ENCODE data around the gene CXorf38. TPM values are rescaled to one million over a fixed set of nuclear protein-coding genes. Genes with fewer than 3 reads are reported as not detected.

Gene CXorf38
- polyA plus RNA-seq, 1 donor from 2014 or later = 35.3 TPM

- Mint-ChIP-seq H3K9me3 (no peaks in the 10 kb centered on the region), H3K27me3 (no peaks in the 10 kb centered on the region), H3K4me1 (peaks cover 5 to 12% (median 8%) of the 10 kb centered on the region in 3 donors), H3K4me3 (no peak overlapping the region), H3K36me3 (peaks cover 4% of the 10 kb centered on the region), H3K27ac (peak overlapping the region in 2 of 3 donors; percentile 3 to 37)
Measured at GRCh38 chrX:40651620-40652223, 4.4 kb upstream of the CXorf38 start.

GRCh38 chrX:40646489-40647306 lies 663 bp downstream of the CXorf38 start:
- Mint-ChIP-seq H3K36me3 (peaks cover under 1% of the 10 kb centered on the region), H3K27me3 (no peaks in the 10 kb centered on the region), H3K4me1 (peaks cover 30 to 32% (median 30%) of the 10 kb centered on the region in 3 donors), H3K4me3 (peak overlapping the region; percentile 89 to 99 (median 92)), H3K27ac (peak overlapping the region; percentile 95 to 97 (median 97)), H3K9me3 (no peaks in the 10 kb centered on the region)

GRCh38 chrX:40644821-40645358 lies 2.5 kb downstream of the CXorf38 start:
- Mint-ChIP-seq H3K4me3 (peak overlapping the region; percentile 87 to 98 (median 94)), H3K4me1 (peaks cover 27 to 30% (median 29%) of the 10 kb centered on the region in 3 donors), H3K9me3 (no peaks in the 10 kb centered on the region), H3K27me3 (no peaks in the 10 kb centered on the region), H3K27ac (peak overlapping the region; percentile 88 to 98 (median 95)), H3K36me3 (no peaks in the 10 kb centered on the region)

- Mint-ChIP-seq H3K27me3 (no peaks in the 10 kb centered on the region), H3K27ac (peak overlapping the region; percentile 88 to 98 (median 95)), H3K9me3 (no peaks in the 10 kb centered on the region), H3K4me3 (peak overlapping the region; percentile 85 to 98 (median 90)), H3K4me1 (peaks cover 32 to 33% (median 32%) of the 10 kb centered on the region in 3 donors), H3K36me3 (no peaks in the 10 kb centered on the region)
Measured at GRCh38 chrX:40644176-40644575, 3.2 kb downstream of the CXorf38 start.

- Mint-ChIP-seq H3K27me3 (no peaks in the 10 kb centered on the region), H3K4me1 (peaks cover 15 to 22% (median 19%) of the 10 kb centered on the region in 3 donors), H3K4me3 (no peak overlapping the region), H3K9me3 (no peaks in the 10 kb centered on the region), H3K36me3 (peaks cover 5% of the 10 kb centered on the region), H3K27ac (no peak overlapping the region)
Measured at GRCh38 chrX:40637687-40638086, 9.7 kb downstream of the CXorf38 start.

GRCh38 chrX:40632199-40632598 lies 15.2 kb downstream of the CXorf38 start:
- Mint-ChIP-seq H3K27me3 (no peaks in the 10 kb centered on the region), H3K4me1 (peaks cover 8 to 18% (median 17%) of the 10 kb centered on the region in 3 donors), H3K9me3 (no peaks in the 10 kb centered on the region), H3K4me3 (no peak overlapping the region), H3K36me3 (peaks cover 3% of the 10 kb centered on the region), H3K27ac (no peak overlapping the region)

GRCh38 chrX:40628506-40628905 lies 18.9 kb downstream of the CXorf38 start:
- Mint-ChIP-seq H3K27ac (no peak overlapping the region), H3K27me3 (no peaks in the 10 kb centered on the region), H3K36me3 (peaks cover 4% of the 10 kb centered on the region), H3K4me3 (no peak overlapping the region), H3K4me1 (peaks cover 6 to 15% (median 10%) of the 10 kb centered on the region in 3 donors), H3K9me3 (no peaks in the 10 kb centered on the region)

GRCh38 chrX:40625294-40625693 lies 22.1 kb downstream of the CXorf38 start:
- Mint-ChIP-seq H3K9me3 (no peaks in the 10 kb centered on the region), H3K27me3 (no peaks in the 10 kb centered on the region), H3K4me1 (peaks cover 0 to 2% (median 0%) of the 10 kb centered on the region in 3 donors), H3K27ac (no peak overlapping the region), H3K36me3 (peaks cover 4% of the 10 kb centered on the region), H3K4me3 (no peak overlapping the region)

GRCh38 chrX:40623665-40624064 lies 23.7 kb downstream of the CXorf38 start:
- no peaks in the 10 kb centered on the region for H3K9me3 Mint-ChIP-seq
- no peak overlapping the region for H3K4me3 Mint-ChIP-seq
- peaks cover 6% of the 10 kb centered on the region for H3K36me3 Mint-ChIP-seq
- no peak overlapping the region for H3K27ac Mint-ChIP-seq
- H3K4me1 Mint-ChIP-seq = peaks cover 0 to 2% (median 0%) of the 10 kb centered on the region in 3 donors
- no peaks in the 10 kb centered on the region for H3K27me3 Mint-ChIP-seq

- Mint-ChIP-seq H3K27me3 (no peaks in the 10 kb centered on the region), H3K27ac (no peak within 1 kb of the TSS), H3K9me3 (no peaks in the 10 kb centered on the region), H3K4me1 (peaks cover 0 to 2% (median 0%) of the 10 kb centered on the region in 3 donors), H3K36me3 (peaks cover 6% of the 10 kb centered on the region), H3K4me3 (no peak within 1 kb of the TSS)
Measured at GRCh38 chrX:40623139-40623536, 24.2 kb downstream of the CXorf38 start, which contains the start of gene MPC1L. TSS of gene MPC1L (plus strand) at chrX:40623428. CDS start at chrX:40623566, 138 bp downstream.

- H3K4me3 Mint-ChIP-seq = no peak overlapping the region
- no peak overlapping the region for H3K27ac Mint-ChIP-seq
- no peaks in the 10 kb centered on the region for H3K9me3 Mint-ChIP-seq
- H3K4me1 Mint-ChIP-seq = peaks cover 0 to 2% (median 0%) of the 10 kb centered on the region in 3 donors
- peaks cover 6% of the 10 kb centered on the region for H3K36me3 Mint-ChIP-seq
- no peaks in the 10 kb centered on the region for H3K27me3 Mint-ChIP-seq
Measured at GRCh38 chrX:40622479-40623138, 24.8 kb downstream of the CXorf38 start.

GRCh38 chrX:40617566-40617965 lies 29.8 kb downstream of the CXorf38 start:
- H3K36me3 Mint-ChIP-seq = peaks cover 2% of the 10 kb centered on the region
- no peak overlapping the region for H3K4me3 Mint-ChIP-seq
- H3K27me3 Mint-ChIP-seq = no peaks in the 10 kb centered on the region
- no peak overlapping the region for H3K27ac Mint-ChIP-seq
- H3K9me3 Mint-ChIP-seq = no peaks in the 10 kb centered on the region
- no peaks in the 10 kb centered on the region for H3K4me1 Mint-ChIP-seq

GRCh38 chrX:40615976-40616375 lies 31.4 kb downstream of the CXorf38 start:
- Mint-ChIP-seq H3K4me1 (no peaks in the 10 kb centered on the region), H3K27ac (no peak overlapping the region), H3K27me3 (no peaks in the 10 kb centered on the region), H3K4me3 (no peak overlapping the region), H3K36me3 (peaks cover 2% of the 10 kb centered on the region), H3K9me3 (no peaks in the 10 kb centered on the region)

GRCh38 chrX:40612511-40612910 lies 34.9 kb downstream of the CXorf38 start:
- Mint-ChIP-seq H3K27me3 (no peaks in the 10 kb centered on the region), H3K27ac (no peak overlapping the region), H3K4me3 (no peak overlapping the region), H3K36me3 (no peaks in the 10 kb centered on the region), H3K4me1 (no peaks in the 10 kb centered on the region), H3K9me3 (no peaks in the 10 kb centered on the region)

GRCh38 chrX:40607381-40607780 lies 40.0 kb downstream of the CXorf38 start:
- Mint-ChIP-seq H3K27me3 (no peaks in the 10 kb centered on the region), H3K9me3 (no peaks in the 10 kb centered on the region), H3K4me1 (no peaks in the 10 kb centered on the region), H3K27ac (no peak overlapping the region), H3K36me3 (no peaks in the 10 kb centered on the region), H3K4me3 (no peak overlapping the region)

Data from IgD-negative memory B cell (primary cell).